Liver (tissue), 3 donors: ENCODE results near the gene PASD1.
"Not testable (repeated sequence)": the region's sequence is repeated elsewhere in the genome, so short reads cannot be mapped to it uniquely, and the experiment has no call there.

Experiments
- ATF3 ChIP-seq: IDR thresholded peaks from 2 replicates; pipeline ENCODE4 v1.6.1; 2016; ENCODE audit warnings: antibody characterized with exemption
- CTCF ChIP-seq: fragments of 150-350 bp; IDR thresholded peaks from 2 replicates; pipeline ENCODE4 v1.5.1; 2017; ENCODE audit warnings: improper control_type of control experiment, low read depth, low read length; ENCODE audit not compliant: missing input control
- GABPA ChIP-seq, 2 donors: IDR thresholded peaks in 1 of 2; conservative IDR thresholded peaks in 1 of 2; 2 replicates each; pipeline ENCODE4 v1.6.1; 2016; ENCODE audit warnings: antibody characterized with exemption in 2 of 2, mild to moderate bottlenecking in 1 of 2, moderate library complexity in 1 of 2
- JUND ChIP-seq, 2 donors: IDR thresholded peaks; 2 replicates each; pipeline ENCODE4 v1.6.1; 2016; ENCODE audit warnings: antibody characterized with exemption in 2 of 2
- NR2F2 ChIP-seq: IDR thresholded peaks from 2 replicates; pipeline ENCODE4 v1.6.1; 2016; ENCODE audit warnings: antibody characterized with exemption
- RAD21 ChIP-seq, 2 donors: IDR thresholded peaks; 2 replicates each; pipeline ENCODE4 v1.6.1; 2016; ENCODE audit warnings: antibody characterized with exemption in 2 of 2, mild to moderate bottlenecking in 2 of 2
- REST ChIP-seq: IDR thresholded peaks from 2 replicates; pipeline ENCODE4 v1.6.1; 2016; ENCODE audit warnings: antibody characterized with exemption, mild to moderate bottlenecking
- SP1 ChIP-seq: IDR thresholded peaks from 2 replicates; pipeline ENCODE4 v1.6.1; 2018; ENCODE audit warnings: antibody characterized with exemption, mild to moderate bottlenecking
- TAF1 ChIP-seq: conservative IDR thresholded peaks from 2 replicates; pipeline ENCODE4 v1.6.1; 2016; ENCODE audit warnings: antibody characterized with exemption, mild to moderate bottlenecking
- YY1 ChIP-seq: IDR thresholded peaks from 2 replicates; pipeline ENCODE4 v1.6.1; 2016; ENCODE audit warnings: antibody characterized with exemption, mild to moderate bottlenecking
- ZBTB33 ChIP-seq: IDR thresholded peaks from 2 replicates; pipeline ENCODE4 v1.6.1; 2016; ENCODE audit warnings: antibody characterized with exemption
- donor health status: healthy.
- donor health status: healthy.

GRCh38 chrX:151551176-151551575, 12.3 kb upstream of the PASD1 start:
- not testable (repeated sequence) for TF ChIP-seq GABPA (IDR thresholded peaks at IDR 0.05 in 1 of 2, conservative IDR thresholded peaks at IDR 0.05 in 1 of 2); SP1; CTCF; TAF1; RAD21 (IDR thresholded peaks at IDR 0.05); REST; ZBTB33; JUND (IDR thresholded peaks at IDR 0.05); ATF3; NR2F2; YY1
